Astrocyte of the hippocampus (primary cell): ENCODE results near the gene ASPN.

ENCODE experiments used
- DNase-seq: peaks from one replicate; pipeline ENCODE4 v3.0.0; 2011; ENCODE audit warnings: low read depth, low spot score

Gene ASPN

DNA sequence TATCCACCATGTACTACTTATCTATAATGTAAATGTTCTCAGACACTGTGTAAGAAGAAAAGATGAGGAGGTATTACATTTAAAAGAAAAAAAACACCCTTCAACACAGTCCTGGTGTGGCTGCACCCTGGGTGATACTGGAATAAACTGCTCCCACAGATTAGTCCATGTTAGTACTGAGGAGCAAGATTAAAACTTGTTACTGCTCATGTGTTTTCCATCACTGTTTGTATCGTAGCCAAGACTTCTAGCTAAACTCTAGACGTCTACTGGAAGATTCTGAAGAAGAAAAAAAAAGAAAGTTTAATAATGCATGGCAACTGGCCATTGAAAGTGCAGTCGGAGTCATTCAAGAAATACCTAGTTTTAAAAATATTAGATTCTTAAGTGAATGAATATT lies at the start of gene ASPN:
ASPN (minus strand) TSS at position 178 of the 400 bp plus-strand sequence.
- DNase-seq: no peak

- DNase-seq: no peak
Measured at GRCh38 chr9:92530893-92531292, 48.6 kb upstream of the ASPN start.

GRCh38 chr9:92529124-92529523 lies 46.8 kb upstream of the ASPN start:
- DNase-seq: no peak

DNA sequence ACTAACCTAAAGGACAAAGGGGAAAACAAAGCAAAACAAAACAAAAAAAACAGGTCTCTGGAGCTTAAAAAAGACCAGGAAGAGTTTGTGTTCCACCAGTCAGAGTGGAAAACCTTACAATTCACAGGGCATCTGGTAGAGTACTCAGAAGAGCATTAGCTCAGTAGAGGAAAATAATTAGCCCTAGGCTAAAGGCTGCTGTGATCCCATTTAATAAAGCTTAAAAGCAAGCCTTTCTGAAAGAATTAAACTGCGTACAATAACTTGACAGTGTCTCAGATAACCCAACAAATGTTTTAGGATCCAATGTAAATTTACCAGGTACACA lies 46.2 kb upstream of the ASPN start:
- DNase-seq: no peak

DNA sequence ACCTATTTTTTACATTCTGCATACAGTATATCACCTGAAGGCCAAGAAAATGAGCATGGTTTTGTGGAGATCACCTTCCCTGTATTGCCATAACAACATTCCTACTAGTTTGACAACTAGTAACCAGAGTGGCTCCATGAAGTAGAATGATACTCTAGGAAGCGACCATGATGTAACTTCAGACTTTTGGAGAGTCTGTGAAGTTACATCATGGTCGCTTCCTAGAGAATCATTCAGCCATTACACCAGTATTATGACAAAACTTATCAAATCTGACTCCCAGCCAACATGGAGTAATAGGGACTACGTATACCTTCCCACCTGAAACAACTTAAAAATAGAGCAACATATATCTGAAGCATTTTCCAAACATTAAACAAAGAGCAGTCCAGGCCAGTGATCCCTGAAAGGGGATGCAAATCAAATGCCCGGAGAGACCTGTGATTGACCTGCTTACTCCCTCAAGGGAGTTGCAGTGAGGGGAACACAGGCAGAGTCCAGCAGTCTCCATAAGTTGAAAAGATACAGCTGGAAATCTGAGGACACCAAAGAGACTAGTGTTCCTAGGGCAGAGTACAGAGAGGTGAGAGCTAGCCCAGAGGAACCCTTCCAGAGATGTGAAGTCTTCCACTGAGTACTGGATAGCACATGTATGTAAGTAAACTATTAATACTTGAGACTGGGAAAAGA lies 45.7 kb upstream of the ASPN start:
- DNase-seq: no peak

- no peak for DNase-seq
Measured at GRCh38 chr9:92527291-92527828, 45.1 kb upstream of the ASPN start.

GRCh38 chr9:92525306-92525705 lies 43.0 kb upstream of the ASPN start:
- peak; percentile 47 for DNase-seq

DNA sequence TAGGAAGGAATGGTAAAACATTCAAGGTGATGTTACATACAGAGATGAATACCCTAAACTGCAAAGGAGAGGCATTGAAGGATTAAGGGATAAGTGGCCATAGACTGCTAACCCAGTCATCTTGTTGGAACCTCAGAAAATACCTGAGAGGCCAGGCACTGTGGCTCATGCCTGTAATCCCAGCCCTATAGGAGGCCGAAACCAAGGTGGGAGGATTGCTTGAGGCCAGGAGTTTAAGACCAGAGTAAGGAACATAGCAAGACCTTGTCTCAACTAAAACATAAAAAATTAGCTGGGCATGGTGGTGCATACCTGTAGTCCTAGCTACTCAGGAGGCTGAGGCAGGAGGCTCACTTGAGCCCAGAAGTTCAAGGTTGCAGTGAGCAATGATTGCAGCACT lies 42.6 kb upstream of the ASPN start:
- DNase-seq: no peak

DNA sequence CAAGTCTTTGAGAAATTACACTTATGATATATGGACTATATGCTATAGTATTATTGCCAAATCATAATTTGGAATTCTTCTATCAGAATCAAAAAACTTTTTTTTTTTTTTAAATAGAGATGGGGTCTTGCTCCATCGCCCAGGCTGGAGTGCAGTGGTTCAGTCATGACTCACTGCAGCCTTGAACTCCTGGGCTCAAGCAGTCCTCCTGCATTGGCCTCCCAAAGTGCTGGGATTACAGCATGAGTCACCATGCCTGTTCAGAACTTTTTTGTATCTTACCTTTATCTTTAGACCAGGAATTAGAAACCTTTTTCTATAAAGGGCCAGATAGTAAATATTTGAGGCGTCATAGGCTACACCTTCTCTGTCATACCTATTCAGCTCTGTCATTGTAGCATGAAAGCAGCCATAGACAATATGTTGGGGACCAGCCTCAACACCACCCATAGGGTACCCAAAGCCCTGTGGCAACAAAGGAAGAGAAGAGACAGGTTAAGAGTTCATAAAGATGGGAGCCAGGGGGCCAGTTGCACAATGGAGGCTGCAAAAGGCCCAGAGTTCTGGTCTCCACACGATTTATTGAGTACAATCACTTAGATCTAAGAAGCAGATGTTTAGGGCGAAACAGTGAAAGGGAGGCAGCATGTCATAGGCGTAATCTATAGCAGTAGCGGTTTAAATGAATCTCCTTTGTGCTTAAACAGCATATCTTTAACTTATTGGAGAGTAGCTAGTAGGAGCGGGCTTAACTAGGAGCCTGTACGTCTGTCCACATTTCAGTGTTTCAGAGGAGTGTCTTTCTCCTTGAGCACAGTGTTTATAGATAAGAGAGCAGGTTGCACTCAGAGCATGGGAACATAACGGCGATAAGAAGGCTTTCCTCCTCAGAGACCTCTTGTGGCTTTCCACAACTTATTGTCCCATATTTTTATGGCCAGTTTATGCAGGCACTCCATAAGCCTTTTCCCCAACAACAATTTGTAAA lies 41.0 kb upstream of the ASPN start:
- DNase-seq: no peak

DNA sequence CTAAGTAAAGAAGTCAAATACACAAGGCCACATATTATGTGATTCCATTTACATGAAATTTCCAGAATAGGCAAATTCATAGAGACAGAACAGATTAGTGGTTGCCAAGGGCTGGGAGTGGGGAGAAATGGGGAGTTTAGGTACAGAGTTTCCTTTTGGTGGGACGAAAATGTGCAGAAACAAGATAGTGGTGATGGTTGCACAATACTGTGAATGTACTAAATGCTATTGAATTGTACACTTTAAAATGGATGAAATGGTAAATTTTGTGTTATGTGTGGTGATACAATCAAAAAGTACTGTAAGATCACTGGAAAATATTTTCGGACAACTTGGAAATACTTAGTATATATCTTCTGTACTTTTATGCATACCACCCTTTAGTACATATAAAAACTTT lies 38.5 kb upstream of the ASPN start:
- DNase-seq: no peak

- DNase-seq: no peak
Measured at GRCh38 chr9:92518199-92518598, 35.9 kb upstream of the ASPN start.

- no peak for DNase-seq
Measured at GRCh38 chr9:92517046-92517445, 34.7 kb upstream of the ASPN start.

DNA sequence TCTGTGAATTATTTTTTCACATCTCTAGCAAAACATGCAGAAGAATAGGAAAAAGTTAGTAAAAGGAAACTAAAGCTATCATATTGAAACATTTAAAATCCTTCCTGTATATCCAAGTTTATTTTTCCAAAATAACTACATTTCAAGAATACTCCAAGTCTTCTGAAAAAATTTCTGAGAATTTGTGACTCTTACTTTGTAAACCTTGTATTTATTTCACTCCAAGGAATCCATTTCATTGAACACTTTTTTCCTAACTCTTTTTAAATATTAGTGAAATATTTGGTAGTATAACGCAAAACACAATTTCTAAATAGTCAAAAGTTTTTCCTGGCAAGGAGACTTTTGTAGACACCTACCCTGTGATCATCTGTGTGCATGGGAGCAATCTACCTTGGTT lies 34.2 kb upstream of the ASPN start:
- no peak for DNase-seq

- DNase-seq: no peak
Measured at GRCh38 chr9:92514635-92515034, 32.3 kb upstream of the ASPN start.

DNA sequence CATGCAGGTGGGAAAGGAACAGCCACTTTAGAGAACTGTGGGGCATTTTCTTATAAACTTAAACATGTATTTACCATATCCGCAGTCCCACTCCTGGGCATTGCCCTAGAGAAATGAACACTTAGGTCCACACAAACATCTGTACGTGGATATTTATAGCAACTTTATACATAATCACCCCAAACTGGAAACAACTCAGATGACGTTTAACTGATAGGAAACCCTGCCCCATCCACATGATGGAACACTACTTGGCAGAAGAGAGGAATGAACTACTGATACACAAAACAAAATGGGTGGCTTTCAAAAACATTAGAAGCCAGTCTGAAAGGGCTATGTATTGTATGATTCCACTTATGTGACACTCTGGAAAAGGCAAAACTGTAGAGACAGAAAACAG lies 31.0 kb upstream of the ASPN start:
- no peak for DNase-seq

- peak; percentile 38 for DNase-seq
Measured at GRCh38 chr9:92512622-92513021, 30.3 kb upstream of the ASPN start.

DNA sequence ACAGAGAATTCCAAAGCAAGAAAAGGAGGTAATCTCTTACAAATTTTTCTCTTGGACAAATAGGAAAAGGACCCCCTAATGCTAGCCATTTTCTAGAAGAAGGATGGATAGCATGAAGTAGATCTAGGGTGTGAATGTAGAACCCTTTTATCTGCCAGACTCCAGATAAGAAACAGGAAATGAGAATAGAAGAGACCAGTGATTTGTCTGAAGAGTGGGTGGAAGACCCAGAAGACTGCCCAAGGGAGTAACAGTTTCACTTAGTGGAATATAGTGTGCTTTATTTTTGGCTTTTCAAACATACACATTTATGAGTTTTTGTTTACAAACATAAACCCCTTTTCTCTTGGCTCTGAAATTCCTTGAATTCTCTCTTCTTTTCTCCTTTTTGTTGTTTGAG lies 28.4 kb upstream of the ASPN start:
- DNase-seq: no peak

DNA sequence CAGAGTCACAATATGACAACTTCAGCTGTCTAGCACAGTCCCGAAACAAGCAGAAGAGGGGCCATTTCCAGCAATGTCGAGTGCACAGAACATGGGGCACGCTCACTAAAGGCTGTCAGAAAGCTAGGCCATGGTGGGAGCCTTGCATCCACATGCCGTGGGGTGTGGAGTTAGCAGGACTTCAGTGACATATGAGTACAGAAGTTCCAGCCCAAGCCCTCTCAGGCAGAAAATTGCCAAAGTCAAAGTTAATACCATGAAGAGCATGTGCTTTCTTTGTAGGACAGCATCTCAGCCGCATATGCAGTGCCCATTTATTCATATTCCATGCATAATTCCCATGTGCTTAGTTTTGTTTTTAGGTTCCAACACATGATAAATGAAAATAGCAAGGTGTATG lies 26.7 kb upstream of the ASPN start:
- DNase-seq: no peak

DNA sequence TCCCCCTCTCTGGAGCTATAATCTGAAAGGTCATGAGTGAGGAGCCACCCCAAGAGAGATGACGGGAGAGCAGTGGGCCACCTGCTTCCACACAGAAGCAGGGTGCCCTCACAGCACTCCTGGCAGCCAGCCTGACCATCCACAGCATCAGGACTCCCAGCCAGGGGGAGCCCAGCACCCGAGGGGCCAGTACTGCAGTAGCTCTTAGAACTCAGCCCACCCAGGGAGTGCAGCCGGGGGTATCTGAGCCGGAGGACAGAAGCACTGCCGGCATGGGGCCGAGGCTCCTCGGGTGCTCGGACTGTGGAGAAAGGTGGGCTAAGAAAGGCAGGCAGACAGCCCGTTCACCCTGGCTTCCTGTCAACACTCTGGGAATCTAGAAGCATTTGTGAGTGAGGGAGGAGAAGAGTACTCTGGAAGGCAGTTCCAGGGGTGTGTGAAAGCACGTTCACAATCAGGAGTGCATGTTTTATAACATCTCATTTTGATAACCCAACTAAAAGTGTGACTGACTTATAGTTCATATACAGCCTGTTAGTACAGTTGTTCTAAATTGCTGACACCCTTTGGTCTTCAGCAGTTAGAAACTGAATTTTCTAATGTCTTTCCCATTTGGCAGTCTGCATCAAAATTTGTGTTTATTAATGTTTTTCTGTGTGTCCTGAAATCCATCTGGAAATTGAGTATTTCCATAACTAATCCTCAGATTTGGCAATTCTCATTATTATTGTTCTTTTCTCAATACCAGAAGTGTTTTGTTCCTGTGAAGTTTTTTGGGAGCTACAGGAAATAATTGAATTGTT lies 25.9 kb upstream of the ASPN start:
- no peak for DNase-seq

DNA sequence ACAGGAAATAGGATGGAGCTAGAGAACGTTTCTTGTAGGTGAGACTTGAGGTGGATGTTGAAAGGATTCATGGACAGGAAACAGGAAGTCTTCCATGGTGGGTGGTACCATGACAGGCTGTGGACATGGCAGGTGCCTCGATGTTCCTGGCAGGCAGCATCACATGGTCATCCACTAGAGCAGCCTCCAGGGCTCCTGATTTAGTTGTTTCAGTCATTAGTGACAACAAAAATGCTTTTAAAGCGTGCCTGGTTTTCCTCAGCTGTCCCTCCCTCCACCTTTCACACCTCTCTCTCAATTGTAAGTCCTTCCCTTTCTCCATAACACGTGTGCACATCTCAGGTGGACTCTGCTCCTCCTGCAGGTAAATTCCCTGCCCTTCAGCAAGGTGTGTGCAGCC lies 25.2 kb upstream of the ASPN start:
- DNase-seq: no peak

- DNase-seq: no peak
Measured at GRCh38 chr9:92507005-92507404, 24.7 kb upstream of the ASPN start.
